GM18526 (cell line): Measurements from ENCODE around the gene SLC9C1.

Source experiments
- POLR2A ChIP-seq: IDR thresholded peaks from 3 replicates; pipeline ENCODE4 v1.6.1; 2011; ENCODE audit not compliant: insufficient read length; ENCODE audit errors: extremely low read depth

SLC9C1 gene

DNA sequence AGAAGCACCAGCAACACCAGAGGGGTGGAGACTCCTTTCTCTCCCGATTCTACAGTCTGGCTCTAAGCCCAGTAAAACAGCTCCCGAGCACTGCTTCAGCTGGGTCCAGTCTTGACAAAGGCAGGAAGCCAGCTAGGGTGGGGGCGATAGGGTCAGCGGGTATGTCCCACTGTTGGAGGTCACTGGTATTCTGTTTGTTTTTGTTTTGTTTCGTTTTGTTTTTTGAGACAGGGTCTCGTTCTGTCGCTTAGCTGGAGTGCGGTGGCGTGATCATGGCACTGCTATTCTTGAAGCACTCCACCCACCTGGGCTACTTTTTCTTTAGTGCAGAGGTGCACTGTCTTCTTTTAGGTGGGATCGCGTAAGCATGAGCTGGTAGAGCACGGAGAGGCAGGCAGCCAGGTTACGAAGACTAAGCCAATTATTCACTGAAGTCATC, 177.2 kb downstream of the SLC9C1 start:
- TF ChIP-seq POLR2A: no peak

DNA sequence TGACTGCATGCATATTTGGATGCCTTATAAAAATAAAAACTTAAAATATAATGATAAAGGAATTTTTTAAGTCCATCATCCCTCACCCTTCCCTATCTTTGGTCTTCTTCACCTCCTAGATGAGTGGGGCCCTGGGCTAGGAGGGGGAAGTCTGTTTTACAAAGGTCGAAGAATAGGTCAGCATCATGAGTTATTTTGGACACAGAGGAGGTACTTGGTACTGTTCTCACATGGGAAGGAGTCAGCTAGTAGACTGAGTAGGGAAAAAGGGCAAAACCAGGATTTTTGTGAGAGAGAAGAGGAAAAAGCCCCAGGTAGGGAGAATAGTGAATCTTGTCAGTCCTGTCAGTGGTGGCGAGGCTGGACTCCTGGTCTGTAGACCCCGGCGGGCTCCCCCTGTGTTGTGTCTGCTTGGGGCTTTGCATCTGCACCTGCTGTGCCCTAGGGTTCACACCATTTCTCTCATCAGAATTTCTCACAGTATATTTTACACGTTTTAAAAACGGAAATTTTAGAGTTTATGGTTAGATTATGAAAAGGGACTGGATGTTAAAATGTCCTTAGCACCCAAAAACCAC, 178.1 kb downstream of the SLC9C1 start:
- TF ChIP-seq POLR2A: no peak

DNA sequence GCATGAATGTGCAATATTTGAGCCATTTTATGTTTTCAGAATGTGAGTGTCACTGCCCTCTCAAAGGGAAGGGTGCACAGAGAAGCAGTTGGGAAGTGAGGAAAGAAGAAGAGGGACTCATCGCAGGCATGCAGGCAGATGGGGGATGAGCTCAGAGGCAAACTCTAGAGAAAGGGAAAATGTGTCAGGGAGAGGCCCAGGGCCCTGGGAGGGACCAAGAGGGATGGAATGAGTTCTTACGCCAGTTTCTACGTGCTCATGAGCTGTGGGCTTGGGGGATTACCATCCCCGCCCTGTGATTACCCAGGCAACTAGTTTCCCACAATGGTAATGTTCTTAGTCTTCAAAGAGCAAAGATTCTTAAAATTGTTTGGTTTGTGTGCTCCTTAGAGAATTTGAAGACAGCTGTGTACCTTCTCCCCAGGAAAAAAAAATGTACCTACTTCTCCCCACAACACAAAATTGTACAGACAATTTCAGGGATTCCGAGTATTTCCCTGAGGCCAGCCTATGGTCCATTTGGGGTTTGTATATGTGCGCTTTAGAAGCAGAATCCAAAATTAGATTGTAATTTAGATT, 178.8 kb downstream of the SLC9C1 start:
- TF ChIP-seq POLR2A: no peak

DNA sequence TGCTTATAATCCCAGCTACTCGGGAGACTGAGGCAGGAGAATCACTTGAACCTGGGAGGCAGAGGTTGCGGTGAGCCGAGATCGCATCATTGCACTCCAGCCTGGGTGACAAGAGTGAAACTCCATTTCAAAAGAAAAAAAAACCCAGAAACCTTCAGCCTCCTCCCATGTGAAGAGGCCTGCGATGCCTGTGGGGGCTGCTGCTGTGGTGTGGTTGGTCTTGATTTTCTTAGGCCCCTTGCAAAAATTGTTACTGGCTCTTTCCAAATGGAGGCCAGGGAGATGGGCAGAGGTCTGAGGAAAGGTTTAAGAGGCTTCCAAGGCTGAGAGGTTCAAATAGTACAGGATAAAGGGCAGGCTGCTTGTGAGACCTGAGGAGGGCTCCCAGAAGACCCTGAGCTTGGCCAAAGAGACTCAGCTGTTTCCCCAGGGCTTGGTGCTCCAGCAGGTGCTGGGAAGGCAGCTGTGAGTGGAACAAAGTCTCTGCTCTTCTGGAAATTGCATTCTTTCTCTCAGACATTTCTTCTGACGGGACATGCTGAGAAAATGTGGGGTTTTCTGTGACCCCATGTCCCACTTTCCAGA, 179.3 kb downstream of the SLC9C1 start:
- TF ChIP-seq POLR2A: no peak

DNA sequence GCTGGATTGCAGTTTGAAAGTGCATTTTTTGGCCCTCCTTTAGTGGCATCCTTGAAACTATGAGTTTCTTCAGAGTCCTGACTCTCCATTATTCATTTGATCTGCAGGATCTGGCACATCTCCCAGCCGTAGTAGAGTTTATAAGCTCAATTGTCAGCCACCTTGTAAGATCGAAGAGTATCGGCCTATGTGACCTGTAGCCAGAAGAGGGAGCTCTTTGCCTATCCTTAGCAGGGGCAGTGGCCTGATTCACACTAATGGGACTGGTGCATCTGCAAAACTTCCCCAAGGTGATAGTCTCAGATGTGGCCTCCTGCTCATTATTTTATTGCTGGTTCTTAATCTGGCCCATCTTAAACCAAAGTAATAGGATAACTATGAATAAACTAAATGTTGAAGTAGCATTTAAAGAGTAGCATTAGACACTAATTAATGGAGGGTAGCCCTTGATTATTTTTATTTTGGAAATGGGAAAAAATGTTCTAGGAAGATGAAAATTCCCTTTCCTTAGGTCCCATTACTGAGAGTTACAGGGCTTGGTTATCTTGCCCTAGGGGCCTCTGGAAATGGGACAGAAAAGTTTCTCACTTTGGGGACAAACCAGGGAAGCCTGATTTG, 182.1 kb downstream of the SLC9C1 start:
- TF ChIP-seq POLR2A: no peak

DNA sequence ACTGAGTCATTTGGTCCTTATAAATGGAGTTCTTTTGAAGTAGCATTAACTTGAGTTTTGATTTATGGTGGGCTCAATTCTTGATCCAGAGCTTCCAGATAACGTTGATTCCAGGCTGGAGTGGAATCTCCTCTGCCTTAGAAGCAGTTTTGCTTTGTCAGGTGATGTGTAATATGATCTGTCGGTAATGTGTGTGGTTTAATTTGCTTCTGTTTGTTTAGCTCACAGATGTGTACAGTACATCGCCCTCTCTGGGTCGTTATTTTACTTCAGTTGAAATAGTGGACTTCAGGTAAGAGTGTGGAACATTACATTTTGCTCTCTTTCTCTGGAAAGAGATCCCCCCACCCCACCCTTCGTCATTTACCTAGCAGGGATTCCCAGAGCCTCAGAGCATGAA, 184.7 kb downstream of the SLC9C1 start:
- TF ChIP-seq POLR2A: no peak

DNA sequence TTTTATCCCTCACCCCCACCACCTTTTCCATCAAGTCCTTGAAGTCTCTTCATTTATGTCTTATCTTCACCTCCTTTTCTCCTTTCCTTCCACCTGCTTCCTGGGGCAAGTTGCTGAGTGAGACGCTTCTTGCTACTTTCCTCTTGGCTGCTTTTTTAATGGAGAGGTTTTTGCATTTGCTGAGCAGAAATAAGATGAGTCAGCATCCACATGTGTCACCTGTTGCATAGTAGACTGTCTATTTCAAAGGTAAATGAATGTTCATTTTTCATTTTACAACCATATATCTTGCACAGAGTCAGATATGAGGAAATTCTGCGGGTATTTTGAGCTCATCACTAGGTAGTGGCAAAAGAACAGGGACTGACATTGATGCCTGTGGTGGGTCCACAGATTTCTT, 189.2 kb downstream of the SLC9C1 start:
- TF ChIP-seq POLR2A: no peak

DNA sequence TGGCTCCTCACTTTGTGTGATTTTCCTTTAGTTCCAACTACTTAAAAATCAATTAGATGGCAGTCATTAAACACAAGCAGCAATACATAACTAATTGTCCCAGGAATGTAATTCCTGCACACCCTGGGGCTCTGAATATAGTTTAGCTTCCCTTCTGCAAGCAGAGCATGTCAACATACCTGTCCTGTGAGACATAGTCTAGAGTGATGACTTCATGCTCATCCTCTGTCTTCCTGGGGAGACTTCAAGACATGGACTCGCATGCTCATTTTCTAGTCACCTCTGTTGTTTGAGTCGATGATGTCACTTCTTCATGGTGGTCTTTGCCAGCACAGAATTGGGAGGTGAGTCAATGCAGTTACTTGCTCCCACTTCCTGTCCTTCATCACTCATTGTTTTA, 192.1 kb downstream of the SLC9C1 start:
- no peak for TF ChIP-seq POLR2A

DNA sequence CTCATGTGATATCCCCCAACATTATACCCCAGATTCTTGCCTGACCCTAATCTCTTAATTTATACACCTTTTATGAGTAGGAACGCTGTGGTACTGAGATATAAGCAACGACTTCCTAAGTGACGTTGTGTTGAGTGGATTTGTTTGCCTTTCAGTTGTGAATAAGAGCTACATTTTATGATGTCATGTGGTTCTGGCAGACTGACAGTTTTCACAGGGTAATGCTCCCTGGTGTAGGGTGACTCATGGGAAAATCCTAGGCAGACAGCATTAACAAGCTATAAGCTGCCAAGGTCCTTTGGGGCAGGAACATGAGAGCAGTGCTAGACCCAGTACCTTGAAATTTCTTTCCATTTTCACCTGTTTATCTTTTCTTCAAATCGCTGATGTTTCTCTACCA, 196.6 kb downstream of the SLC9C1 start:
- no peak for TF ChIP-seq POLR2A

DNA sequence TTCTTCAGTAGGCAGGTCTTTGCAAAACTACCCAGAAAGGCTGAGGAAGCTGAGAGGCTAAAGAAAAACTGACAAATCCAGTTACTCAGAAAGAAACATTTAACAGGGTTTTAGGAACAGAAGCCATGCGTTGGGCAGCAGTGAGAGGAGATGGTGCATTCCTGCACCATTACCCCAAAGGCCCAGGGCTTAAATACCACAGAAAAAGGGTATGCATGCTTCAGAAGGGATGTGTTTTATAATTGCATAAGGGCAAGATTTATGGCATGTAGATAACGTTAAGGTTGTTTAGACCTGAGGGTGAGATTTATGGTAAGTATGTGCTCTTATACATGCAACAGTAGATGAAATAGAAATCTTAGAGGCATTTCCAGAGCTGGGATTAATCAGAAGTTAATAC, 197.8 kb downstream of the SLC9C1 start:
- TF ChIP-seq POLR2A: no peak

DNA sequence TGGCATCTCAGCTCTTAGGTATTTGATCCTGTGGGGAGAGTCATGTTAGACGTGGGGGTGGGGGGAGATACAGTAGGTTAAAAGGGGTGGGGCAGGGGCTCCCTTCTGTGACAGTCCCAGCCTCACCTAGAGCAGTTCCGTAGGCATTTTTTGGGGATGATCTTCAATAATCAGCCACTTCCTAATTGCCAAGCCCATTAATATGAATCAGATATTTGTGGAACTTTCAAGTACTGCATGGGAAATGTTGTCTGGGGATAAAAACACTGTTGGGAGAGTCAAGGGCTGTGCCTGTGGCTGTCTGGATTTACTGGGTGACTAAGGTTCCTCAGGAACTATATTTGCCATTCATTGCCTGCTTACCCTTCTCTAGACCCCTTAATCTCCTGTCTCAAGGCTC, 198.3 kb downstream of the SLC9C1 start:
- no peak for TF ChIP-seq POLR2A

DNA sequence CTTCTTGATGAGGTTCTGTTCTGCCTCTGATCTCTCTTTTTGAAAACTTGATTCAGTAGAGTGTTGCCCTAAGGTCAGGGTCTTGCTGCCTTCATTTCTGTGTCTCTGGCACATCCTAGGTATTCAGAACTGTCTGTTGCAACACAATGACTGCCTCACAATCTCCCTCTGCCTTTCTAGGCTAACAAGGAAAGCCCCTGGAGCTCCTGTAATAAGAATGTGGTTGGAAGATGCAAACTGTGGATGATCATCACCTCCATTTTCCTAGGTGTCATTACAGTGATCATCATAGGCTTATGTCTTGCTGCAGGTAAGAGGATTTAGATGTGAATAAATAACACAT, 200.9 kb downstream of the SLC9C1 start:
- no peak for TF ChIP-seq POLR2A

DNA sequence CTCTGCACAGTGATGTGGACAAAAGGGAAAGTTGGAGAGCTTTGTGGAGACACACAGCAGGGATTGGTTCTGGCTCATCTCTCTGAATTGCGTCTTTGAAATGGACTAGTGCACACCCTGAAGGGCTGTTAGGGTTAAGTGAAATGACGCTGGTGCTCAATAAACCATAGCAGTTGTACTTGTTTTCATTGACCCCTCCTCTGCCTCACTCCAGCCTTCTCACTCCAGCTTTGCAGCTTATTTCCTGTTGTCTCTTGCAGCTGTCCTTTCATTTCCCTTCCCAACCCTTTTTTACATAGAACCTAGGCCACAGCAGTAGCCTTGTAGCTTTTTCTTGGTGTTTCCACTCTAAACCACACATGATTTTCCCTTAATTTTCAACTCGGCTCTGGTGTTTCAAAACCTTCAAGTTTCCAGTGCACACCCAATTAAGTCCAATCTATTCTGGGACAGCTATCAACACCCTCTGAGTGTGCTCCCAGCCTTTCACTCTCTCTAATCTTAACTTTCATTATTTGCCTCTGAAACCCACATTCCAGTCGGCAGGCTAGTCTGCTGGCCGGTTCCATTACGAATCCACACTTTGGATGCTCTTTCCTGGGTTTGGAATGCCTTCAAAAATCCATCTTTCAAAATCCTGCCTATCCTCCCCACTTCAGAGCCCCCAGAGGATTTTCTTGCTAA, 201.4 kb downstream of the SLC9C1 start:
- no peak for TF ChIP-seq POLR2A

DNA sequence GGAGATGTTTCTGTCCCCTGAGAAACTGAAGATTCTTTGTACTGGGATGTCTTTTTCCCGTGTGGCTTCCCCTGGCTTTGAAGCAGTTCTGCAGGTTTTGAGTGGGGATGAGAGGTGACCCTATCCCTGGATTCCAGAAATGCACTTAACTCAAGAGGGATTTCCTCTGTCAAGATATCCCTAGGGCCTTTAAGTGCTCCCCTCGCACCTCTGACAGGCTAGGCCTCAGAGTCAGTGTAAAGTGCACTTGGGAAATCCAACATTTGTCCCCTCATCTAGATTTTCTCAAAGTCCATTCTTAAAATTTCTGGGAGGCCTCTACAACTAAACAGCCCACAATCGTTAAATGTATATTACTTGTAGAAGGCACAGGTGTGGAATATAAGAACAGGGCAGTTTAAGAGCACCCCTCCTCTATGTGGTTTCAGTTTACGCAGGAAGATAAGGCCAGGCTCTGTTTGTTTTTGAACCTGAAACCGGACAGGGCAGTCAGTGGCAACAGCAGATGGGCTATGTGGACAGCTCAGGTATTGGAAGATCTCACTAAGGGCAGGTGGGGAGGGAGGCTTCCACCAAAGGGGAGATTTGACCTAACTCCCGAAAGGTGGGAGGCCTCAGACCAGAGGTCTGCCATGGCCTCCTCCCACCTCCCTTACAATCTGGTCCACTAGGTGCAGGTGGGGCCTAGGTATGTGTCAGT, 203.0 kb downstream of the SLC9C1 start:
- no peak for TF ChIP-seq POLR2A
